Ectodermal cell (in vitro differentiated cells): ENCODE data around the gene C9.
"Not testable (repeated sequence)": the region's sequence is repeated elsewhere in the genome, so short reads cannot be mapped to it uniquely, and the experiment has no call there.

Source experiments
- H3K27ac ChIP-seq: 2 replicates; pipeline ENCODE4 v1.7.0; 2013; ENCODE audit warnings: mild to moderate bottlenecking, low read depth, low read length; ENCODE audit not compliant: insufficient read depth, poor library complexity, severe bottlenecking
- H3K27me3 ChIP-seq: 2 replicates; pipeline ENCODE4 v1.7.0; 2013; ENCODE audit warnings: mild to moderate bottlenecking, low read length; ENCODE audit not compliant: insufficient read depth, control insufficient read depth, poor library complexity, severe bottlenecking
- H3K36me3 ChIP-seq: one replicate; pipeline ENCODE4 v1.7.0; 2013; ENCODE audit warnings: low read length; ENCODE audit not compliant: control insufficient read depth, insufficient read depth
- H3K4me1 ChIP-seq: one replicate; pipeline ENCODE4 v1.7.0; 2013; ENCODE audit warnings: low read length; ENCODE audit not compliant: control insufficient read depth, insufficient read depth
- H3K4me3 ChIP-seq: 2 replicates; pipeline ENCODE4 v1.7.0; 2013; ENCODE audit warnings: low read depth, low read length, control low read depth; ENCODE audit not compliant: insufficient read depth
- H3K9me3 ChIP-seq: 2 replicates; pipeline ENCODE4 v1.7.0; 2013; ENCODE audit warnings: mild to moderate bottlenecking, low read length, moderate library complexity; ENCODE audit not compliant: control insufficient read depth
- WGBS, 2 experiments: methylation state at CpG; one replicate each; pipeline ENCODE4 v1.1.7; 2013; ENCODE audit warnings: missing lambda C conversion rate in 2 of 2; 5-methylcytosine and 5-hydroxymethylcytosine counted together

Gene C9

DNA sequence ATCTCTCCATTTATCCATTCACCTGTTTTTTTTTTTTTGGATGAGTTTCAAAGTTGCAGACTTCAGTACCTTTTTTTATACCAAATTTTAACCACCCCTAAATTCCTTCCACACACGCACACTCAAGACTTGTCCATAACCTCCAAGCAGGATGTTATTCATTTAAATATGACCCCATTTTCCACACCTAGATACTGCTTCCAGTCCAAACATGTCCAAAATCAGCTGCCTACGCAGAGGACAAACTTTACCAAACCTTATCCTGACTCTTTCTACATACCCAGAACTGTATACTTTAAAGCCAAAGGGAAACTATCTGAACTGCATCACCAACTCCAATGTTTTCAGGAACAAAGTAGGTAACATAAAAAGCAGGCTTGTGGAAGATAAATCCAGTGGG lies 108.9 kb downstream of the C9 start:
- H3K27me3 ChIP-seq, result no peaks in the 10 kb centered on the region
- WGBS, 2 experiments, result 92% methylated on average over 2 of the region's 2 CpGs
- no peak overlapping the region for H3K27ac ChIP-seq
- H3K4me1 ChIP-seq, result no peaks in the 10 kb centered on the region
- H3K9me3 ChIP-seq, result no peaks in the 10 kb centered on the region
- no peaks in the 10 kb centered on the region for H3K36me3 ChIP-seq
- H3K4me3 ChIP-seq, result no peak overlapping the region

DNA sequence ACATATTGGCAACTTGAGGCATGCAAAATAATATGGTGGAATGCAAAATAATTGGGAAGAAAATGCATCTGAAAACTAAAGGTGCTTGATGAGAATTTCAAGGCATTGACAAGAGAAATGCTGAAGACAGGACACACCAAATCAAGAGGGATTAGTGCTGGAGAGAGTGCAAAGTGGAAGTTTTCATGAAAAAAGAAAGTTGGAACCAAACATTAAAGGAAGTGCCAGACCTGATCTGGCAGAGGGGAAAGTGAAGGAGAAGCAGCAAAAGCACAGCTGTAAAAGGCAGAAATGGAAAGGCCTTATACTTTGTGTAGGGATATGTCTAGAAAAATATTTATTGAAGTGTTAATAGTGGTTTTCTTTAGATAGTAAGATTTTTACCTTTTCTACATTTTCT lies 109.6 kb downstream of the C9 start:
- H3K9me3 ChIP-seq, result no peaks in the 10 kb centered on the region
- no peak overlapping the region for H3K4me3 ChIP-seq
- H3K4me1 ChIP-seq, result no peaks in the 10 kb centered on the region
- no peaks in the 10 kb centered on the region for H3K36me3 ChIP-seq
- H3K27ac ChIP-seq, result no peak overlapping the region
- H3K27me3 ChIP-seq, result no peaks in the 10 kb centered on the region

GRCh38 chr5:39253196-39253595 lies 111.1 kb downstream of the C9 start:
- H3K27me3 ChIP-seq, result no peaks in the 10 kb centered on the region

DNA sequence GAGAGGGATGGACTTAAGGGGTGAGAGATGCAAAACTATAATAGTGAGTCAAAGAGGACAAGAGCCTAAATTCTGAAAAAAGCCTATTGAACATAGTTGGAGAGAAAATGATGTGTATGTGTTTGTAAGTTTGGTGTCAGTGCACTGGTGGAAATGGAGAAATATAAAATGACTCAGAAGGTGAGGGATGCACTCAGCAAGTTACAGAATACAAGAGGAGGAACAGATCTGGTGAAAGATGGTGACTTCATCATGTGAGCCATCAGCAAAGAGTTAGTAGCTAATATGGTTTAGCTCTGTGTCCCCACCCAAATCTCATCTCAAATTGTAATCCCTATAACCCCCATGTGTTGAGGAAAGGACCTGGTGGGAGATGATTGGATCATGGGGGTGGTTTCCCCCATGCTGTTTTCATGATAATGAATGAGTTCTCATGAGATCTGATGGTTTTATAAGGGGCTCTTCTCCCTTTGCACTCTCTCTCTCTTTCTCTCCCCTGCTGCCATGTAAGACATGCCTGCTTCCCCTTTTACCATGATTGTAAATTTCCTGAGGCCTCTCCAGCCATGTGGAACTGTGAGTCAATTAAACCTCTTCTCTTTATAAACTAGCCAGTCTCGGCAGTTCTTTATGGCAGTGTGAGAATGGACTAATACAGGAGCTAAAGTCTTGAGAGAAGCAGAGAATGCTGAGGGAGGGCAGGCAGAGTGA lies 114.6 kb downstream of the C9 start:
- H3K27me3 ChIP-seq, result no peaks in the 10 kb centered on the region
- H3K36me3 ChIP-seq, result no peaks in the 10 kb centered on the region
- 90 to 94% methylated on average over 1 of the region's 1 CpG for WGBS, 2 experiments
- H3K4me1 ChIP-seq, result no peaks in the 10 kb centered on the region
- no peak overlapping the region for H3K4me3 ChIP-seq
- no peak overlapping the region for H3K27ac ChIP-seq
- H3K9me3 ChIP-seq, result no peaks in the 10 kb centered on the region

More at GRCh38 chr5:39253196-39253595, 111.1 kb downstream of the C9 start:
- Histone ChIP-seq H3K27ac (no peak overlapping the region), H3K9me3 (no peaks in the 10 kb centered on the region), H3K4me1 (no peaks in the 10 kb centered on the region), H3K4me3 (no peak overlapping the region), H3K36me3 (no peaks in the 10 kb centered on the region)

GRCh38 chr5:39249069-39249468 lies 115.2 kb downstream of the C9 start:
- Histone ChIP-seq H3K27me3 (no peaks in the 10 kb centered on the region), H3K36me3 (no peaks in the 10 kb centered on the region), H3K4me1 (no peaks in the 10 kb centered on the region), H3K4me3 (no peak overlapping the region), H3K27ac (no peak overlapping the region), H3K9me3 (no peaks in the 10 kb centered on the region)
- WGBS, 2 experiments, result 88 to 100% methylated on average over 1 of the region's 1 CpG

- no peaks in the 10 kb centered on the region for H3K36me3 ChIP-seq
- H3K9me3 ChIP-seq, result no peaks in the 10 kb centered on the region
- 83 to 90% methylated on average over 1 of the region's 1 CpG for WGBS, 2 experiments
- no peaks in the 10 kb centered on the region for H3K4me1 ChIP-seq
- H3K4me3 ChIP-seq, result no peak overlapping the region
- no peak overlapping the region for H3K27ac ChIP-seq
- H3K27me3 ChIP-seq, result no peaks in the 10 kb centered on the region
These were observed 123.5 kb downstream of the C9 start for GRCh38 chr5:39240750-39241149.

- H3K27me3 ChIP-seq, result no peaks in the 10 kb centered on the region
- 89 to 93% methylated on average over 3 of the region's 3 CpGs for whole genome bisulfite sequencing, 2 experiments
- no peak overlapping the region for H3K27ac ChIP-seq
- no peak overlapping the region for H3K4me3 ChIP-seq
- H3K9me3 ChIP-seq, result no peaks in the 10 kb centered on the region
- H3K36me3 ChIP-seq, result no peaks in the 10 kb centered on the region
- no peaks in the 10 kb centered on the region for H3K4me1 ChIP-seq
These were observed 125.8 kb downstream of the C9 start for GRCh38 chr5:39238366-39239105.

DNA sequence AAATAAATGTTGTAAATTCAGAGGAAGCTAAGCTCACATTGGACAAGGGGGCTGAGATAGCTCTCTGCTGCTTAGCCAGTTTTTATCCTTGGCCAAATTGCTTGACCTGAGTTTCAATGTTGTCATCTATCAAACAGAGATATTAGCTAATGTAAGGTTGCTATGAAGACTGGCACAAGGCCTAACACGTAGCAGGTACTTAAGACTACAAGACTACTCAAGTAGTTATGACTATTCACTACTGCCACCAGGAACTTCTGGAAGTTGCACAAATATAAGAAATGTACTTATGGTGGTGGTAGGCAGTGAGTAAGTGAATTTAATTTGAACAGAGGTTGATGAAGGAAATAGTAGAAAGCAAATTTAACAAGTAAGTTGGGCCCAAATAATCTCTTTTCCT lies 127.6 kb downstream of the C9 start:
- 93% methylated on average over 1 of the region's 1 CpG; no CpG with 5 or more reads in 1 of the 2 experiments for WGBS, 2 experiments
- Histone ChIP-seq H3K27me3 (no peaks in the 10 kb centered on the region), H3K4me1 (no peaks in the 10 kb centered on the region), H3K36me3 (no peaks in the 10 kb centered on the region), H3K9me3 (no peaks in the 10 kb centered on the region), H3K27ac (no peak overlapping the region), H3K4me3 (no peak overlapping the region)

GRCh38 chr5:39235648-39236047 lies 128.6 kb downstream of the C9 start:
- H3K9me3 ChIP-seq, result no peaks in the 10 kb centered on the region
- H3K36me3 ChIP-seq, result no peaks in the 10 kb centered on the region
- no peaks in the 10 kb centered on the region for H3K27me3 ChIP-seq
- no peak overlapping the region for H3K27ac ChIP-seq
- WGBS, 2 experiments, result 83 to 90% methylated on average over 1 to 3 of the region's 3 CpGs
- H3K4me3 ChIP-seq, result no peak overlapping the region
- no peaks in the 10 kb centered on the region for H3K4me1 ChIP-seq

GRCh38 chr5:39234494-39234893 lies 129.8 kb downstream of the C9 start:
- not testable (repeated sequence) for H3K9me3 ChIP-seq, H3K27me3 ChIP-seq, H3K27ac ChIP-seq, H3K4me3 ChIP-seq, H3K4me1 ChIP-seq, H3K36me3 ChIP-seq
- 100% methylated on average over 1 of the region's 1 CpG for WGBS, 2 experiments
